ENCODE measurements around the gene IRX6.

DNA sequence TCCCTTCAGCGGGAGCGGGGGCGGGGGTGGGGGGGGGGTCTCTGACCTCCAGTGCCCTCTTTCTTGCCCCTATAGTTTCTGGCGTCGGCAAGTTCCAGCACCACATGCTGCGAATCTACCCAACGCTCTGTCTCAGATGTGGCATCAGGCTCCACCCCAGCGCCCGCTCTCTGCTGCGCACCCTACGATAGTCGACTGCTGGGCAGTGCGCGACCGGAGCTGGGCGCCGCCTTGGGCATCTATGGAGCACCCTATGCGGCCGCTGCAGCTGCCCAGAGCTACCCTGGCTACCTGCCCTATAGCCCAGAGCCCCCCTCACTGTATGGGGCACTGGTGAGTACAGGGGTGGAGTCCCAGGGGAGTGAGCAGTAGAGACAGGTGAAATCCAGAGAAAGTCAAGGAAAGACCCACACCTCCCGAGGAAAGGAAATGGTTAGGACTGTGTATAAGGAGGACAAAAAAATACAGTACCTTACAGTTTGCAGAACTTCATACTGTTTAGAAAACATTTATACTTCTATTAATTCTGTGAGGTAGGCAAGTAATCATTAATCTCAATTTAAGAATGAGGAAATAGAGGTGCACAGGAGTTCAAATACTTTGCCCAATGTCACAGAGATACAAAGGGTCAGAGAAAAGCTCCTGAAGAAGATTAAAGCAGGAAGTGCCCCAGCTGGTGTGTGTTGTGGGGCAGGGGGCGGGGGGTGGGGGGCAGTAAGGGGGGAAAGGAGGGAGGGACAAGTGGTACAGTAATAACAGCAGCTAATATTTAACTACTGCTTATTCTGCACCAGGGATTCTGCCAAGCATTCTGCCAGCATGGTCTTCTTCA, 2.5 kb downstream of the IRX6 start:
- TF ChIP-seq, protein P1, sequence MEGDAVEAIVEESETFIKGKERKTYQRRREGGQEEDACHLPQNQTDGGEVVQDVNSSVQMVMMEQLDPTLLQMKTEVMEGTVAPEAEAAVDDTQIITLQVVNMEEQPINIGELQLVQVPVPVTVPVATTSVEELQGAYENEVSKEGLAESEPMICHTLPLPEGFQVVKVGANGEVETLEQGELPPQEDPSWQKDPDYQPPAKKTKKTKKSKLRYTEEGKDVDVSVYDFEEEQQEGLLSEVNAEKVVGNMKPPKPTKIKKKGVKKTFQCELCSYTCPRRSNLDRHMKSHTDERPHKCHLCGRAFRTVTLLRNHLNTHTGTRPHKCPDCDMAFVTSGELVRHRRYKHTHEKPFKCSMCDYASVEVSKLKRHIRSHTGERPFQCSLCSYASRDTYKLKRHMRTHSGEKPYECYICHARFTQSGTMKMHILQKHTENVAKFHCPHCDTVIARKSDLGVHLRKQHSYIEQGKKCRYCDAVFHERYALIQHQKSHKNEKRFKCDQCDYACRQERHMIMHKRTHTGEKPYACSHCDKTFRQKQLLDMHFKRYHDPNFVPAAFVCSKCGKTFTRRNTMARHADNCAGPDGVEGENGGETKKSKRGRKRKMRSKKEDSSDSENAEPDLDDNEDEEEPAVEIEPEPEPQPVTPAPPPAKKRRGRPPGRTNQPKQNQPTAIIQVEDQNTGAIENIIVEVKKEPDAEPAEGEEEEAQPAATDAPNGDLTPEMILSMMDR (IDR thresholded peaks at IDR 0.05): no peak
- TF ChIP-seq POLR2AphosphoS5 (IDR thresholded peaks at IDR 0.05): no peak

Measured in esophagus muscularis mucosa (tissue), 3 donors.